HG03442 (cell line): ENCODE data around the gene TBCD.

Source experiments
- ATAC-seq: cut with Tn5 transposase; IDR thresholded peaks from one replicate; pipeline ENCODE4 v1.9.1; 2021; ENCODE audit warnings: mild to moderate bottlenecking, moderate library complexity; ENCODE audit not compliant: unreplicated experiment

The TBCD gene

GRCh38 chr17:82882715-82883418 lies 131.0 kb downstream of the TBCD start:
- ATAC-seq: no peak

DNA sequence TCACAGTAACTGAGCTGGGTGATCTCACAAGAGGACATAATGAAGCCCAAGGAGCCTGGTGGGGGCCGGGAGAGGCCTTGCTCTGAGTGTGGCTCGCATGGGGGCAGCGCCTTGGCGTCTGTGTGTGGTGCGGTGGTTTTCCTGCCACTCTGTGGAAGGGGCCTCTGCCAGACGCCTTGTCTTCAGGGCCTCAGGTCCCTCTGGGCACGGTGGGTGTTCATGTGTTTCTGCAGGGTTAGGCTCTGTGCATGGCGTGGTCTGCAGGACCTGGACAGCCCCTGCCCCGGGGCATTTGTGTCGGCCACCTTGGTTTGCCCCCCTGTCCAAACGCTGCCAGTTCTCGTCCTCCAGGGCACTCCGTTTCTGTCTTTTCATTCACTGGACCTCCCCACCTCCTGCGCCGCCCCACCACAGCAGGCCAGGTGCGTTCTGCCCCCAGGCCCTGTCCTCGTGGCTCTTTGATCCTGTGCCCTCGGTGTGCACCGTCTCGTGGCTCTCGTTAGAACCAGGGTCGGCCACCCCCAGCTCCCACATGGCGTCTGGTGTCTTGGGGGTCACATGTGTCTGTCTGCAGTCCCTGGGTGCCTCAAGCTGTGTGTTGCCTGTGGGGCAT lies 131.7 kb downstream of the TBCD start:
- ATAC-seq: no peak

DNA sequence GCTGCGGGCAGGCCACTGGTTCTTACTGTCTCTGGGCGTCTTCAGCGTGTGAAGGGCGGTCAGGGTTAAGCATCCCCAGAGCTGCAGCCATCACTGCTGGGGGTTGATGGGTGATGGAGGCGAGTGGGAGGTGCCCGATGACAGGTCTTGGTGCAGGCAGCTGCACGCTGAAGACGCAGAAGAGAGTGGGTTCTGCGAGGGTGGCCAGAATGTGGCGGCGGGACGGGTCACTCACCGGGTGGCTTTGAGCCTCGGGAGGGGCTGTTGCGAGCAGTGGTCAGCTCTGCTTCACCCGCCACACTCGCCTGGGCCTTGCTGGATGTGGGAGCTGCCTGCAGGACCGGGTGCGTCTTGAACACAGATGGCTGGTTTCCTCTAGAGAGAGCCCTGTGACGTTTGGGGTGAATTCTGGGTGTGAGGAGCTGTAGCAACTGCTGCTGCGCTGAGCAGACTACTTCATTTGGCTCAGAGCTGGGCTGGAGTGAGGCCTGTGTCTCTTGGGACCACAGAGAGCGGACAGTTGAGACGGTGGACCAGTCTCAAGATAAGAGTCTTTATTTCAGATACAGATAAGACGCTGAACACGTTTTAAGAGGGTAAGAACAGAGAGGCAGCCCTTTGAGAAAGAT lies 132.6 kb downstream of the TBCD start:
- ATAC-seq: no peak

DNA sequence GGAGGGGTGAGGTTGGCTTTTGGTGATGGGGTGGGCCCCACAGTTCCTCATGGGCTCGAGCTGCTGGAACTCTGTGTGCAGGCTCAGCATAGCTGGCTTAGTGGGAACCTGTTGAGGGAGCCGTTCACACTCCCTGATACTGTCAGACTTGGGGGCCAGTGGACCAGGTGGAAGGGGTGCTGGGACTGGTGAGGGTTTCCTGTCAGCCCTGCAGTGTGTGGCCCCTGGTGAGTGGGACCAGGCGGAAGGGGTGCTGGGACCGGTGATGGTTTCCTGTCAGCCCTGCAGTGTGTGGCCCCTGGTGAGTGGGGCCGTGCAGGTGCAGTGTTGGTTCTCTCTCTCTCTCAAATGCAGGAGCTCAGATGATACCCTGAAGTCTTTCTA lies 133.1 kb downstream of the TBCD start:
- ATAC-seq: no peak

DNA sequence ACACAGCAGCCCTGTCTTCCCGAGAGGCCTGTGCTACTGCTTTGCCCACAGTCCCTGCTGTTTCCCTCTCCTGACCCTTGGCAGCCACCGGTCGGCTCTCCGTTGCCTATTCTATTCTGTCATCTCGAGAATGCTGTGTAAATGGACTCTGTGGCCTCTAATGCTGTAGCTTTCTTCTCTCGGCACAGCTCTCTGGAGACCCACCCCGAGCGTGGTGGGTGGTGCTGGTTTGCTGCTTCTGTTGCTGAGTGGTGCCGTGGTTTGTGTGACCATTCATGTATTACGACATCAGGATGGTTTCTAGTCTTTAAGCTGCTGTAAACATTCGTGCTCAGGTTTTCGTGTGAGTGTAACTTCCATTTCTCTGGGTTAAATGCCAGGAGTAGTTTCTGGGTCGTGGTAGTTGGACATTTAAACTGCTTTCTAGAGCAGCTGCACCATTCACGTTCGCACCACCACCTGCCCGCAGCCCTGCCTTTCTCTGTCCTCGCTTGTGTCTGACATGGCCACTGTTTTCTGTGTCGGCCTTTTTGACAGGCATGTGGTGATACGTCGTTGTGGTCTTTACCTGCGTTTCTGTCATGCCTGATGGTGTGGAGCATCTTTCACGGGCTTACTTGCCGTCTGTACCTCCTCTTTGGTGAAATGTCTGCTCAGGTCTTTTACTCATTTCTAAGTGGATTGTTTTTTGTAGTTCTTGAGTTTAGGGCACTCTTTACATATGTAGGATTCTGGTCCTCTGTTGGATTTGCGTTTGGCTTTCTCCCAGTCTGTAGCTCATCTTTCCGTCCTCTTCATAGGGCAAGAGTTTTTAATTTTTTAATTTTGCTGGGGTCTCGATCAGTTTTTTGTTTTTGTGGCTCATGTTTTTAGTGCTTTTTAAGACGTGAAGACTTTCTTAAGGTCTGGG lies 135.6 kb downstream of the TBCD start:
- no peak for ATAC-seq

GRCh38 chr17:82888583-82889495 lies 137.0 kb downstream of the TBCD start:
- no peak for ATAC-seq

GRCh38 chr17:82889496-82890338 lies 137.9 kb downstream of the TBCD start:
- ATAC-seq: no peak

GRCh38 chr17:82890339-82890730 lies 138.5 kb downstream of the TBCD start:
- ATAC-seq: no peak

DNA sequence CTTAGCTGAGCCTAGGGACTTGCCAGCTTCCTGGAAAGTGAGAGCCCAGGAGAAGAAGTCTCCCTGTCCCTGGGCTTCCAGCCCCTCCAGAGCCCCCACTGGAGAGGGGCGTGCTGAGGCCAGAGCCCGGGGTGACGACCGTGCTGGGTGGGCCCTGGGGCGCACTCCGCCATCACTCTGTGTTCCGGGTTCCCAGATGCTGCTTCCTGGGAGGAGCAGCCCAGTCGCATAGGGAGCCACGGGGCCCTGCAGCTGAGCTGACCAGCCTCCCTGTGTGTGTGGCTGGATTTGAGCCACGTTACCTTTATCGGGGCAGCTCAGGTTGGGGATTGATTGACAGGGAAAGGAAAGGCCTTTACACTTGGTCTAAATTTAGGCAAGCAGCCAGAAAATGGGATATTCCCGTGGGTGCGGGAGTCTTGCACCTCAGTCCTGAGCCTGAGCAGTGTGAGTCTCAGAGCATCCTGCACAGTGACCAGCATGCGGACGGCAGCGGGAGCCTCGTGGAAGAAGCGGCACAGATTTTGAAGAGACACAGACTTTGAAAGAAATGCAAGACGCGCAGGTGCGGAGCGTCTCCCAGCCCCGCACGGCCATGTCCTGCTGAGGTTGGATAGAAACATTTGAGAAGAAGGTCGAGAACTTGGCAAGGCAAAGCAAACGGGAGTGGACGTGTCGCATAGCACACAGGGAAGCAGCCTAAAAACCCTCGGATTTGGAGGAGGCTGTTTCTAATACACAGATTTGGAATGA lies 139.2 kb downstream of the TBCD start:
- no peak for ATAC-seq

DNA sequence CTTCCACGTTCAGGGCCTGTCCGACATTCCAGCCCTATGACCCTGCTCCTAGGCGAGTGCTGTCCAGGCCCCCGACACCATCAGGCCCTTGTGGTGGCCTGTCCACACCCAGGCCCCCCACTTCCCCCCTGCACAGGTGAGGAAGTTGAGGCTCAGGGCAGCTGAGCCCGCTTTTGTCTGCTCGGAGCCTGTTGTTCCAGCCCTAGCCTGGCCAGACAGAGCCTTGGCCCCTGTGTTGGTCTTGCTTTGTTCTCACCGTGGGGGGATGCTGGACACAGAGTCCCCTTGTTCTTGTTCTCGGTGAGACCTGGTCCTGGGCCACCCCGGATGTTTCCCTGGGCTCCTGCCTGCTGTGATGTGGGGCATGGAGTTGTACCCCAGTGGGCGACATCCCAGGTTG lies 140.0 kb downstream of the TBCD start:
- no peak for ATAC-seq

DNA sequence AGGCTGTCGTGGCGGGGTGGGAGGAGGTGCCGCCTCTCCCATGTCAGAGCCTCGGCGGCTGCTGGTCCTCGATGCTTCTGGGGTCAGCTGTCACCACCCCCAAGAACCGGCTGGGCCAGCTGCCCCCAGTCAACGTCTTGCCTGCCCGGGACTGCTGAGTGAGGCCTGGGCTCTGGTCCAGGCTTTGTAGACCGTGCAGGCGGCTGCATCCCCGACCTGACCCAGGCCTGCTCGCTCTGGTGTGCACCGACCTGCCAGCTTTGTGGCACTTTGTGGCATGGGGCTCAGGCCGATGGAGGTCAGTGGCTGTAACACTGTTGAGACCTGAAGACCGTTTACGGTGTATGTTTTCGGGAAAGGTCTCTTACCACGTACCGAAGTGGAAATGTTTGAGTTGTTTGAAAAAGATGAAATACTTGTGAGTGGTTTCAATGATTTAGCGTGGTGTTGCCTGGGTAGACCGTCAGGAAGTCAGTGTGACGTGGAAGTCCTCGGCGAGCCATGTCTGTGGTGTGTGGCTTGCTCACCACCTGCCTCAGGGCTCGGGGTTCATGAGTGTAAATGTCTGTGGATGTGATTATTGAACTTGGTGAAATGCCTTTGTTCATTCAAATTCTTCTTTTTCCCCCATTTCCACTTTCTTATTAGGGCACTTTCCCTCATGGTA lies 141.2 kb downstream of the TBCD start:
- ATAC-seq: no peak

DNA sequence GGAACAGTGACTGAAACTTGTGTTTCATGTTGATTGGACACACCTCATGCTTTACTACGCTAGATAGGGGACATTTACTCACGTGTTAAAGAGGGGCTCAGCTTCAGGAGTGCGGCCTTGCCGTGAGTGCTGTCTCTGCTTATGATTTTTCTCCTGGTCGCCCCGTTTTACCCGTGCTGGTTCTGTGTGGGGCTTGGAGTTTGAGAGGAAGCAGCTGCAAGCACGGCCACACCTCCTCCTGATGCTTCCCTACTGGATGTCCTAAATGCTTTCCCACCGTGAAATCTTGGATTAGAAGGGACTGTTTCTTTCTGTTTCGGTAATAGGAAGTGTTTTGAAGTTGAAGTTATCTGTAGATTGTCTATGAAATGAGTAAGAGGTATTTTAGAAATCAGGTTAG lies 141.9 kb downstream of the TBCD start:
- no peak for ATAC-seq

DNA sequence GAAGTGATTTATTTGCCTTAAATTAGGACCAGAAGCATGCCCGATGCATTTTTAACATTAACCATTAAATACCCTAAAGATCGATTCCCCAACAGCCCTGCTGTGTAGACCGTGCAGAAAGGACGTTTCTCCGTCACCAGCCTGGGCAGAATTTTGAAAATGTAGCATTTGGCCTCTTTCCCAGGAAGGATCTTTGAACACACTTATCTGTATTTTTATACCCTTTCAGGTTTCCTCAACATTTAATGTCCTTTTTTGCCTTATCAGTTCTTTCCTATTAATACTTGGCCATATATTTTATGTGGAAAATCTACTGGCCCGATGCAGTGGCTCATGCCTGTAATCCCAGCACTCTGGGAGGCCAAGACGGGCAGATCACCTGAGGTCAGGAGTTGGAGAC lies 142.5 kb downstream of the TBCD start:
- ATAC-seq: no peak

DNA sequence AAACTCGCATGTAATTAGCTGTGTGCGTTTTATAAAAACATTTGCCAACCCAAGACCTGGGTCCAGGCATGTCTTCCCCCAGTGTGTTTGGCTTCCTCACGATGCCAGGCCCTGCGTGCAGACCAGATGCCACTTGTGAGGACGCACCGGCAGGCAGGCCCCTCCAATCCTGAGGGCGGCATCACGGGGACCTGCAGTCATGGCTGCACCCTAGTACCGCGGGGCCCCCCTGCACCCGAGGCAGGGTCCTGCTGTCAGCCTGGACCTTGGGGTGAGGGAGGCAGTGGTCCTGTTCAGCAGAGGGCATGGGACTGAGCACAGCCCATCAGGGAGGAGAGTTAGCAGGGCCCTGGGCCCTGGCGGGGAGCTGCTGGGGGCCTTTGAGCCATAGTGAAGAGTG lies 143.2 kb downstream of the TBCD start:
- ATAC-seq: no peak

- no peak for ATAC-seq
These were observed 144.5 kb downstream of the TBCD start for GRCh38 chr17:82896071-82897000.

- ATAC-seq: no peak
These were observed 145.8 kb downstream of the TBCD start for GRCh38 chr17:82897514-82898249.
